Ishikawa (cell line): Measurements from ENCODE around the gene HES6.

Experiments
- CEBPB ChIP-seq: IDR thresholded peaks from 2 replicates; pipeline ENCODE4 v1.6.1; 2012
- CREB1 ChIP-seq: IDR thresholded peaks from 2 replicates; pipeline ENCODE4 v1.6.1; 2012; ENCODE audit warnings: low read depth
- EGR1 ChIP-seq: IDR thresholded peaks from 2 replicates; pipeline ENCODE4 v1.6.1; 2012
- EP300 ChIP-seq: IDR thresholded peaks from 2 replicates; pipeline ENCODE4 v1.6.1; 2012; ENCODE audit warnings: borderline replicate concordance
- FOXM1 ChIP-seq: IDR thresholded peaks from 2 replicates; pipeline ENCODE4 v1.6.1; 2012; ENCODE audit warnings: low read depth, borderline replicate concordance
- MAX ChIP-seq: IDR thresholded peaks from 2 replicates; pipeline ENCODE4 v1.6.1; 2012
- NFIC ChIP-seq: IDR thresholded peaks from 2 replicates; pipeline ENCODE4 v1.6.1; 2012
- RAD21 ChIP-seq: IDR thresholded peaks from 2 replicates; pipeline ENCODE4 v1.6.1; 2012; ENCODE audit warnings: low read depth
- REST ChIP-seq: IDR thresholded peaks from 2 replicates; pipeline ENCODE4 v1.6.1; 2012; ENCODE audit warnings: low read depth, mild to moderate bottlenecking
- TAF1 ChIP-seq: IDR thresholded peaks from 2 replicates; pipeline ENCODE4 v1.6.1; 2012; ENCODE audit warnings: low read depth, mild to moderate bottlenecking
- TCF12 ChIP-seq: IDR thresholded peaks from 2 replicates; pipeline ENCODE4 v1.6.1; 2012; ENCODE audit warnings: low read depth
- TEAD4 ChIP-seq: IDR thresholded peaks from 2 replicates; pipeline ENCODE4 v1.6.1; 2012
- USF1 ChIP-seq: IDR thresholded peaks from 2 replicates; pipeline ENCODE4 v1.6.1; 2012
- YY1 ChIP-seq: IDR thresholded peaks from 2 replicates; pipeline ENCODE4 v1.6.1; 2012; ENCODE audit warnings: low read depth
- ZBTB7A ChIP-seq: IDR thresholded peaks from 2 replicates; pipeline ENCODE4 v1.6.1; 2012; ENCODE audit warnings: low read depth

The HES6 gene

GRCh38 chr2:238287737-238288649 is 48.2 kb upstream of the HES6 start, which contains the start of gene PER2:
TSS of gene PER2 (minus strand) at chr2:238288610. CDS start at chr2:238277936, 10,674 bp downstream.
- no peak for TF ChIP-seq CREB1
- no peak for TF ChIP-seq FOXM1
- TF ChIP-seq EGR1: no peak
- TF ChIP-seq RAD21: no peak
- TF ChIP-seq TEAD4: no peak
- no peak for TF ChIP-seq CEBPB
- TF ChIP-seq YY1: no peak
- TF ChIP-seq MAX: no peak
- no peak for TF ChIP-seq ZBTB7A
- TF ChIP-seq TAF1: no peak
- no peak for TF ChIP-seq REST
- no peak for TF ChIP-seq EP300
- no peak; the same call in 1 of the 2 replicates for TF ChIP-seq NFIC
- no peak for TF ChIP-seq TCF12
- no peak for TF ChIP-seq USF1

- TF ChIP-seq EGR1: no peak
- no peak for TF ChIP-seq REST
- no peak for TF ChIP-seq CEBPB
- no peak for TF ChIP-seq USF1
- no peak for TF ChIP-seq NFIC
- TF ChIP-seq ZBTB7A: no peak
- no peak for TF ChIP-seq TAF1
- TF ChIP-seq RAD21: no peak
- no peak for TF ChIP-seq TCF12
- TF ChIP-seq TEAD4: no peak
- TF ChIP-seq MAX: no peak
- no peak for TF ChIP-seq YY1
- no peak for TF ChIP-seq CREB1
- no peak for TF ChIP-seq FOXM1
Observed at GRCh38 chr2:238286987-238287736, 47.3 kb upstream of the HES6 start.

GRCh38 chr2:238286551-238286950 is 46.7 kb upstream of the HES6 start:
- TF ChIP-seq TCF12 (no peak), ZBTB7A (no peak), EGR1 (no peak), MAX (no peak), TEAD4 (no peak), USF1 (no peak), YY1 (no peak), CEBPB (no peak), CREB1 (no peak), REST (no peak), FOXM1 (no peak), NFIC (no peak), EP300 (no peak), TAF1 (no peak), RAD21 (no peak)
